MG63 (cell line): ENCODE data around the gene FRAS1. TPM values are rescaled to one million over a fixed set of nuclear protein-coding genes. Genes with fewer than 3 reads are reported as not detected.

Experiments used
- DNase-seq: peaks from one replicate; pipeline ENCODE4 v3.0.0-alpha.2; 2020
- H3K27me3 ChIP-seq: fragments of 250-450 bp; sonication (Bioruptor Pico); 2 replicates; pipeline ENCODE4 v1.5.1; 2020; ENCODE audit warnings: mild to moderate bottlenecking, moderate library complexity
- H3K36me3 ChIP-seq: fragments of 250-450 bp; sonication (Bioruptor Pico); 2 replicates; pipeline ENCODE4 v1.5.1; 2020; ENCODE audit warnings: mild to moderate bottlenecking, moderate library complexity
- H3K4me3 ChIP-seq: fragments of 250-450 bp; sonication (Bioruptor Pico); 2 replicates; pipeline ENCODE4 v1.5.1; 2020; ENCODE audit warnings: mild to moderate bottlenecking, moderate library complexity
- H3K9me3 ChIP-seq: fragments of 250-450 bp; sonication (Bioruptor Pico); 2 replicates; pipeline ENCODE4 v1.5.1; 2020; ENCODE audit warnings: mild to moderate bottlenecking, moderate library complexity
- total RNA-seq: library from RNA; depleted of rRNA; stranded (reverse); fragments of >200 nt; shearing (Covaris generic); gene quantifications from 2 replicates; pipeline ENCODE4 v1.2.3, GENCODE V29; 2014; ENCODE audit warnings: low replicate concordance

Gene FRAS1
- total RNA-seq, 1 experiment from 2014 or later = 0.03 TPM

DNA sequence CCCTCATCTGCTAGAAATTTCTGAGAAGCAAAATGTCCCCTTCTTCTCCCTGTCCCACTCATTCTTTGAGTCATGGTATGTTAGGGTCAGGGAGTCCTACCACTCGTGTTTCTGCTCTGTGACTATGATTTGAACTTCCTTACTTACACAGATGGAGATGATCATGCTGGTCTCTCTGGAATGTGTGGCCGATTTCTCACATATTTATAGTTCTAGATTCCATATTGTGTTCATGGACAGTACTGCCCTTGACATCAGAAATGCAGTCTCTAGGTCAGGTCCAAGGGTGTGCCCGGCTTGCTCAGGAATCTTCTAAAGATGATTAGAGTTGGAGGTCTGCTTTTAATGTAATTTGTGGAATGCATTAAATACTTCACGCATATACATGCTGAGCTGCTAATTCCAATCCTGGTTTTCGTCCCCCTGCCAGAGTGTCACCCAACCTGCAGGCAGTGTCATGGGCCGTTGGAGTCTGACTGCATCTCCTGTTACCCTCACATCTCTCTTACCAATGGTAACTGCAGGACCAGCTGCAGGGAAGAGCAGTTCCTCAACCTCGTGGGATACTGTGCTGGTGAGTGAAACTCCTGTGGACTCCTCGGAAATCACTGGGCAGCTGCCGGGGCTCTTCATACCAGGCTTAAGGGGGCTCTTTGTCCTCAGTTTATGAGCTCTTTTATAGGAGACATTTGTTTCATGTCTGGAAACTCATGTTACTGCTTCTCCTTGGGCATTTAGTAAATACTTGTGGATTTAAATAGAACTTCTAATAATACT lies 280.3 kb downstream of the FRAS1 start:
- Histone ChIP-seq H3K36me3 (no peaks in the 10 kb centered on the region), H3K9me3 (no peaks in the 10 kb centered on the region), H3K4me3 (no peak overlapping the region), H3K27me3 (no peaks in the 10 kb centered on the region)
- DNase-seq = no peak

DNA sequence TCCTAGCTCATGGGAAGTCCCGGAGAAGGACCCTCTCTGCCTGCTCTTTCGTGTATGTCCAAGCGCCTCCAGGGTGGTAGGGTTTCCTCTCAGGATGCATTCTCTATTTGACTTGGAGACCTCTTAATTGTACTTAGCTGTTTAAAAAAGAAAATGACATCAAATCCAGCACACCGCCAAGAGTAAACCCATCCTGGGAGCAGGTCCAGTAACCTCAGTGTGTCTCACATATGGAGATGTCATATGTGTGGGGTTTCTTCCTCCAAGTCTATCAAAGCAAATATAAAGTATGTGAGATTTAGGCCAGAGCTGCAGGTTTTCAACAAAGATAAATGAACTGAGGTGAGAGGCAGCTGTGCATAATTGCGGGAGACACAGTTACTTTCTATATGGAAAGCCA lies 285.0 kb downstream of the FRAS1 start:
- no peak for DNase-seq
- Histone ChIP-seq H3K36me3 (no peaks in the 10 kb centered on the region), H3K27me3 (no peaks in the 10 kb centered on the region; the same call in 1 of the 2 replicates), H3K9me3 (no peaks in the 10 kb centered on the region), H3K4me3 (no peak overlapping the region)

DNA sequence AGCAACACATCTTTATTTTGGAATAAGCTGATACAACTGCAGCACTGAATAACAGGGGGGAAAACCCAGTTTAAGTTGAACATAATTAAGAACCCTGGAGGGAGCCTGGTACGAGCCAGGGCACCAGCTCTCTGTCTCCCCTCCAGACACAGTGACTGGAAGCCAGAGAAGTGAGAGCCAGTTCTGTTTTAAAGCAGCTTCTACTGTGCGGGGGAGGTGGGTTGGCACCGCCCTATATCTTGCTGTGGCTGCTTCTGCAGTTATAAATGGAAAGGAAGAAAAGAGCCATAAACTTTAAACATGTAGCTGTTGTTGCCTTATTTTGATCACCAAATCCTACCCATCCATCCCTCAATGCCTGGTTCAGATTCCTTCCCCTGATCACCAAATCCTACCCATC lies 286.6 kb downstream of the FRAS1 start:
- H3K27me3 ChIP-seq = no peaks in the 10 kb centered on the region; the same call in 1 of the 2 replicates
- H3K9me3 ChIP-seq = no peaks in the 10 kb centered on the region
- H3K4me3 ChIP-seq = no peak overlapping the region
- no peak for DNase-seq
- no peaks in the 10 kb centered on the region for H3K36me3 ChIP-seq

DNA sequence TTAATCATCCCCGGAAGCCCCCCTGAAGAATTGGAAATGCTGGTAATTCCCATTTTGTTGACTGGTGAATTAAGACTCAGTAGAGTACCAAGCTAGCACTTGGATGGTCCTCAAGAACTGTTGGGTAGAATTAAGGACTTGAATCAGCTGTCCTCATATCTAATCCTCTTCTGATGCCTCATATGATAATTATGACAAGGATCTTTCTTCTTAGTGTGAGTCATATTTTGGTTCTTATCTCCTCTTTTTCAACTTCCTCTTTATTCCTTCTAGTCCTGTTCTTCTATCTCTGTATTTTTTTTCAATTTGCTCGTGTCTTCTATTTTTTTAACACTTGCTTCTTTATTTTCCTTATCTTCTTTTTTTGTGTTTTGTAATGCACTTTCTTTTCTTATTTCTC lies 288.1 kb downstream of the FRAS1 start:
- Histone ChIP-seq H3K4me3 (no peak overlapping the region), H3K36me3 (no peaks in the 10 kb centered on the region), H3K27me3 (no peaks in the 10 kb centered on the region; the same call in 1 of the 2 replicates), H3K9me3 (no peaks in the 10 kb centered on the region)
- DNase-seq = no peak

DNA sequence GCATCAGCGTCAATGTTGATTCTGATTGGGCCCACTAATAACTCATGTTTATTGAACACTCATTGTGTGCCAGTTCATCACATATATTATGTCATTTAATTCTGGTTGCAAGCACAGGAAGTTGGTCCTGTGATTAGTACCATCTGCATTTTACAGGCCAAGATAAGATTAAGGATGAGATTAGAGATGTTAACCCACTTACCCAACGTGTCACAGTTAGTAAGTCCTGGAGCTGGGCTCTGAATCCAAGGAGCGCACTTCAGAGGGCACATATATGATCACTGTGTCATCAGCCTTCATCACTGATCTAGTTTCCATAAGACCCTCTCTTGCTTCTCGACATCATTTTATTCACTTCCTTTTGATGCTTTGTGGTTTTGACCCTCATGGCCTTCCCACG lies 289.1 kb downstream of the FRAS1 start:
- DNase-seq = no peak
- Histone ChIP-seq H3K27me3 (no peaks in the 10 kb centered on the region; the same call in 1 of the 2 replicates), H3K36me3 (no peaks in the 10 kb centered on the region), H3K9me3 (no peaks in the 10 kb centered on the region), H3K4me3 (no peak overlapping the region)

DNA sequence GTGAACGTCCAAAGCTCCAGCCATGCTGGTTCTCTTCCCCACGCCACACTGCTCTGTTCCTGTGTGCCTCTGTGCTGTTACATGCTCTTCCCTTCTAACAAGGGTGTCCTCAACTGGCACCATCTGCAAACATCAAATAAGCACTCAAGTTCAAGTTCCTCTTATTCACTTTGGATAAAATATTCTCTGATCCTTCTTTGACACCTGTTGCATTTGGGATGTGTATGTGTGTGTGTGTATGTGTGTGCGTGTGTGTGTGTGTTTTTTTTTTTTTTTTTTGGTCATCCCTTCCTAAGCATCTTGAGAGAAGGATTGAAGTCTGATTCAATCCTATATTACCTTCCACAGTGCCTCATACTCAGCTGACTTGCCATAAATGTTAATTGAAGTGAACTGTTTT lies 290.4 kb downstream of the FRAS1 start:
- Histone ChIP-seq H3K9me3 (no peaks in the 10 kb centered on the region), H3K27me3 (no peaks in the 10 kb centered on the region; the same call in 1 of the 2 replicates), H3K36me3 (no peaks in the 10 kb centered on the region), H3K4me3 (no peak overlapping the region)
- DNase-seq = no peak

DNA sequence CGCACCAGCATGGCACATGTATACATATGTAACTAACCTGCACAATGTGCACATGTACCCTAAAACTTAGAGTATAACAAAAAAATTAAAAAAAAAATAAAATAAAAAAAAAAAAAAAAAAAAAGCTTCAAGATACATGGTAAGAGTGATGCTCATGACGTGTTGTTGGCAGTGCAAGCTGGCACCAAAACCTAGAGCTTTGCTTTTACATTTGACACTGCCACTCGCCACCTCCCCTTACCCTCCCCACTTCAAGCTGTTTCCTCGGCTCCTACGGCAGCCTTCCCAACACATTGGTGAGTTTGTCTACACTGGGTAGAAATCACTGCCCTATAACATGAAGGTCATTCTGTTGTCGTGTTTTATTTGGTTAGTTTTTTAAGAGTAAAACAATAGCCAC lies 296.8 kb downstream of the FRAS1 start:
- Histone ChIP-seq H3K36me3 (no peaks in the 10 kb centered on the region), H3K4me3 (no peak overlapping the region), H3K27me3 (no peaks in the 10 kb centered on the region), H3K9me3 (no peaks in the 10 kb centered on the region)
- DNase-seq = no peak

DNA sequence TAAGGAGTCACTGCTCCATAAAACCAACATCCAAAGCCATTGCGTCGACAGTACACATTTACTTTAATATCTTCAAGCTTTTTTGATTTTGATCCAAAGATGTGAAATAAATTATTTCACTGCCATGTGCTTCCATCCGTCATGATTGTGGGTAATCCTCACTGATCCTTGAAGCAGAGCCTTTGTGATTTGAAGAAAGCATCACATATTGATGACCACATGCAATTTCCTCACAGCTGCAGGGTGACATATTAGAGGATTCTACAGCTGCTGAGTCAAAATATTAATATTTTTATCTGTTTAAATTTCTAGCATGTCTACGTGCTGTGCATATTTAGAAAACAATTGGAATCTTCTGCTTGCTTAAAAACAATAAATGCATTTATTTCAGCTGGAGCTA lies 297.7 kb downstream of the FRAS1 start:
- DNase-seq = no peak
- Histone ChIP-seq H3K36me3 (no peaks in the 10 kb centered on the region), H3K4me3 (no peak overlapping the region), H3K27me3 (no peaks in the 10 kb centered on the region), H3K9me3 (no peaks in the 10 kb centered on the region)

DNA sequence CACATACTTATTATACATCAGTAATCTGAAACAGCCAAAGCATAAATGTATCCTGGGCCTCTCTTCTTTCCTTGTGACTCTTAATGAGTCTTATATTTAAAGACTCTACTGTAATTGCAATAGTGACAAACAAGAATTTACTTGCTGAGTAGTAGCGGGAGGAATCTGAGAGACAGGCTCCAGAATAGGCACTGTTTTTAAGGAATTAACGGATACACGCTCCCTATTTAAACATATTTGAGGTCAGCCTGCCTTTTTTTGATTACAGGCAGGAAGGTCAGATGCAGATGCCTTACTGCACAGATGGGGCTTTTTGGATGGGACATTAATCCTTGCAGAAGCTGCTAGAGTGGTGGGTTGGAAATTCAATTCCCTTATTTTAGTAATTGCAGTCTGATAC lies 298.2 kb downstream of the FRAS1 start:
- Histone ChIP-seq H3K36me3 (no peaks in the 10 kb centered on the region), H3K4me3 (no peak overlapping the region), H3K9me3 (no peaks in the 10 kb centered on the region), H3K27me3 (no peaks in the 10 kb centered on the region)
- DNase-seq = no peak

DNA sequence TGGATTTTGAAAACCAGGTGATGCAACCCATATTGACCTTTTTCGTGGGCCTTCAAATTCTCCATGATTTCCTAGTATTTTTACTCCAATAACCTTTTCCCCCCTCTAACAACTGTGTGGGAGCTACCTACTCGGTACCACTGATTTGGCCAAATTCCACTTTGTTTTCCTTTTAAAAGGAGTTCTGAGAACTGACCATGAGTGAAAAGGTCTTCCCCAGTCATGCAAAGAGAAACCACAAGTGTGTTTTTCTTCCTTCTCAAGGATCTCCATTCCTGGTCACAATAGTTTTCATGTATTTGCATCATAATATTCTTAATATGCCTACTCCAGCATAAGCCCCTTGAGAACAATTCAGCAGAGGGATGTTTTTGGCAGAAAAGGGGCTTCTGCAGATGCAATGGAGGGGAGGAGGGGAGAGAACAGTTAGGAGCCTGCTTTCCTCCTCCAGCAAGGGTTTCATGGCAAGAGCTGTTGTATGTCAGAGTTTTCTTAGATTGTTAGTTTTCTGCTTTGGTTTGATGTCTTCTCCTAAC lies 299.2 kb downstream of the FRAS1 start:
- no peak for DNase-seq
- H3K36me3 ChIP-seq = no peaks in the 10 kb centered on the region
- no peak overlapping the region for H3K4me3 ChIP-seq
- no peaks in the 10 kb centered on the region for H3K9me3 ChIP-seq
- no peaks in the 10 kb centered on the region for H3K27me3 ChIP-seq

DNA sequence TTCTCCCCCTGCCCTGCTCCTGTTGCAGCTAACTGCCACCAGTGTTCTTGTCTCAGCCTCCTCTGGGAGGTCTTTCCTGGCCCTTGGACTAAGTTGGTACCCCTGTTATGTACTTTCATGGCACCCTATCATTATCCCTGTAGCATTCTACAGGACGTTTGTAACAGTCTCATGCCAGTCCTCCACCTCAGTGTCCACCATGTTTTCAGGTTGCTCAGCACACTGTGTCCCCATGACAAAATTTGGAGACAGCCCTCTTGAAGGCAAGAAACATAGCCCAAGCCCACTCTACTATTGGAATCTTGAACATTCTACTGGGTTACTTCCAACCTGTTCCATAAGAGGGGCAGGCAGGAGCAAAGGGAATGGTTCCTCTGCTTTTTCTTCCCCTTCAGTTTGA lies 300.0 kb downstream of the FRAS1 start:
- H3K9me3 ChIP-seq = no peaks in the 10 kb centered on the region
- H3K36me3 ChIP-seq = no peaks in the 10 kb centered on the region
- no peak overlapping the region for H3K4me3 ChIP-seq
- DNase-seq = no peak
- no peaks in the 10 kb centered on the region for H3K27me3 ChIP-seq

DNA sequence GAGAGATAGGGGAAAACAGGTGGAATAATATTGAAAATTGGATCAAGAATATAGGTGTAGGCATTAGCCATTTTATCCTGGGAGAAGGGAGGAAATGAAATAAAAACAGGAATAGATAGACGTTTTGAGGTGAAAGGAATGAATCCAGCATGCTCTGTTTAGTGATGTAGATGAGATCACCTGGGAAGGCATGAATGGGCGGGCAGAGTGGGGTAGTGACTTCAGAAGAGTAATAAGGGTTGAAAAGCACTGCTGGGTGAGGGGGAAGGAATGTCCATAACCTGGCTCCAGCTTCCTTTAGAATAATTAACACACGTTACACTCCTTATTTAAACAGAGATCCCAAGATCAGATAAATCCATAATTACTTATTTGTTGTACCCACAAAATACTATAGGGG lies 303.3 kb downstream of the FRAS1 start:
- Histone ChIP-seq H3K4me3 (no peak overlapping the region), H3K36me3 (no peaks in the 10 kb centered on the region), H3K27me3 (no peaks in the 10 kb centered on the region), H3K9me3 (no peaks in the 10 kb centered on the region)
- DNase-seq = no peak

DNA sequence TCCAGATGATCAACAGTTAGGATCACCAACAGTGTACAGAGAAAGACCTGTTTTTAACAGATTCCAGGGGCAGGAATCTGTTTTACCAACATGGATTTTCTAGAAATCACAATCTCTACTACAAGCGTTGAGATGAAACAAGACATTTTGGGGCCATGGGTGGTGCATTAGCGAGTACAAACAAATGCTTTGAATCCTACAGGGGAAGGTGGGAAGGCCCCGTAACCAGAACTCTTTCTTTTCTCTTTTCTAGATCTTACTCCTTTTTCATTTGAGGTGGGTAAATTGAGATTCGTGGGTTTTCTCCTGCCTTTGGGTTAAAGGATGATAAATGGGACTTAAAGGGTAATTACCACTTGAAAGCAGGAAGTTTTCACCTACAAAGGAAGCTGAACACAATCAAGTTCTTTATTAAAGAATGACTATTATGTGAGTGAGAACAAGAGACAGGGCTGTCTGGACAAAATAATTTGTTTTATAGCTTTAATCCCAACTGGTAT lies 304.5 kb downstream of the FRAS1 start:
- Histone ChIP-seq H3K9me3 (no peaks in the 10 kb centered on the region), H3K36me3 (no peaks in the 10 kb centered on the region), H3K4me3 (no peak overlapping the region), H3K27me3 (no peaks in the 10 kb centered on the region)
- no peak for DNase-seq

DNA sequence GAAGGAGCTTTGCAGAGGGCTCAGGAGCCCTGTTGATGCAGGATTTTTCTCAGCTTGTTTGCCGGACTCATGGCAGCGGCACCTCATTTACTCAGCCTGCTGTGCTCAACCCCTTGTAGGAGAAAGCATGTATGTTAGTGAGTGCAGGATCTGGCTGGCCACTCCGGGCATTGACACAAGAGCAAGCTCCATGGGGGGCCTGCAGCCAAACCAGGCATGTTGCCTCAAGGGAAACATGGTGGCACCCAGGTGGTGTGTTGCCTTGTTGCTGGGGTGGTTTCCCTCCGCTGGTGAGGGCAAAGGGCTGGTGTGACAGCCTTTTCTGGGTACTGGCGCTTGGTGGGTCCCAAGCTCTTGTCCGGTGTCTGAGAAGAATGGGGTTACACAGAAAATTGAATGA lies 305.2 kb downstream of the FRAS1 start:
- H3K9me3 ChIP-seq = no peaks in the 10 kb centered on the region
- DNase-seq = no peak
- no peaks in the 10 kb centered on the region for H3K36me3 ChIP-seq
- no peaks in the 10 kb centered on the region for H3K27me3 ChIP-seq
- no peak overlapping the region for H3K4me3 ChIP-seq

DNA sequence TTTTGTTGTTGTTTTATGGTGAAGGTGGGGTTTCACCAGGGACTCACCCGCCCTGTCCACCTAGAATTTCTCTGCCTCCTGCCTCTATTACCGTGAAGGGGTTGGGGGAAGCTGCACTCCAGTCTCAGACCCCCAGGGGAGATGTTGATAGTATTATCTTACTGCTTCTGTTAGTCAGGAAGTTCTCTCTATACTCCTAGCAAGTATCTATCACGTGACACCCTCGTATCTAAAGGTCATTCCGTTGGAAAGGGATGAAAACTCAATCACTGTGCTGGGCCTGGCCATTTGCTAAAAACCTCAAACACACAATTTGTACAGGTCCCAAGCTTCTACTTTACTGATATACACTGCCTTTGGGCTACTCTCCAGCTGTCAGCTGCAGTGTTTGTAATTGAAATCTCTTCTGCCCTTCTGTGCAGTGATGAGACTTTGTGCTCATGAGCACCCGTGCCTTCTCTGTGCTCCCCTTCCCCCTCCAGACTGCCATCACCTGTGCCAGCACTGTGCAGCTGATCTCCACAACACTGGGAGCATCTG lies 306.0 kb downstream of the FRAS1 start:
- no peak overlapping the region for H3K4me3 ChIP-seq
- no peaks in the 10 kb centered on the region for H3K27me3 ChIP-seq
- no peaks in the 10 kb centered on the region for H3K36me3 ChIP-seq
- no peak for DNase-seq
- H3K9me3 ChIP-seq = no peaks in the 10 kb centered on the region

DNA sequence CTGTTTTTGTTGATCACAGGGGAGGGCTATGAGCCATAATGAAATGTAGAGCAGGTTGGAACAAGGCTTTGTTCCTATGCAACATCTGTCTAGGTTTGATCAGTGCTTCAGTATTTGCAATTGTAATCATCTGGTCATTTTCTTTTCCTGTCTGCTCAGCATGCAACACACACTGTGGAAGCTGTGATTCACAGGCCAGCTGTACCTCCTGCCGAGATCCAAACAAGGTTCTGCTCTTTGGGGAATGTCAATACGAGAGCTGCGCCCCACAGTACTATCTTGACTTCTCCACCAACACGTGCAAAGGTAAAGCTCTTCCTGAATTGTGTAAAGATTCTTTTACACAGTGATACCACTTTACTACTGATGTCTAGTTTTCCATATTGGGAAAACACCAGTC lies 312.6 kb downstream of the FRAS1 start:
- Histone ChIP-seq H3K27me3 (no peaks in the 10 kb centered on the region), H3K36me3 (no peaks in the 10 kb centered on the region), H3K9me3 (no peaks in the 10 kb centered on the region), H3K4me3 (no peak overlapping the region)
- DNase-seq = no peak

DNA sequence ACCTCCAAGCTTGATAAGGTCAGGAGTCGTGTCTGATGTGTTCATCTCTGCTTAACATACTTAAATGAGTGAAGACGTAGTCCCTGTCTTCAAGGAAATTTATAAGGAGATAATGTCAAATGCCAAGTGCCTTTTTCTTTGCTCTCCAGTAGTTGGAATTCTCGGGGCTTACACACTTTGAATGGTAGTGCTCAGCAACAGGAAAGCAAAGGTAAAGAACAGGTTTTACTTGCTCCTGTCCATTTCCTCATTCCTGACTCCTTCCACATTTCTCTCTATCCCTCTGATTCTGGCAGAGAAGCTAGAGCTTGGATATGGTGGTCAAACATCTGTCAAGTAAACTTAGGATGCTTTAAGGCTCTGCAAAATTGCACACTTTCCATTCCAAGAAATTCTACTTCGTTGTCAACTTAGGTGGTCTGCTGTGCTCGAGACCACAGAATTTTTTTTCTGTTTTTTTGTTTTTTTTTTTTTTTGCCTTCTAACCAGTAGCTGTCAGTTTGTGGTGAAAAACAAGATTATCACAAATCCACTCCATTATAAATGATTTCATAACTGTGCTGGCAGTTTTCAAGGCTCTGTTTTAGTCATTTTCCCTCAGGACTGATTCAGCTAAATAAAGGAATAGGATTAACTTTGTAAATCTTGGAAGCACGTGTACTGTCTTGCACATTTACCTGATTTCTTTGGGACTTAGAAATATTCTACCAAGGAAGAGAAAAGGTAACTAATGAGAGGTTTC lies 313.7 kb downstream of the FRAS1 start:
- H3K4me3 ChIP-seq = no peak overlapping the region
- H3K36me3 ChIP-seq = no peaks in the 10 kb centered on the region
- DNase-seq = no peak
- H3K9me3 ChIP-seq = no peaks in the 10 kb centered on the region
- no peaks in the 10 kb centered on the region for H3K27me3 ChIP-seq
